HFF-Myc (cell line): ENCODE results near the gene MT1H.
"Not testable (repeated sequence)": the region's sequence is repeated elsewhere in the genome, so short reads cannot be mapped to it uniquely, and the experiment has no call there.

Experiments
- DNase-seq: peaks from one replicate; pipeline ENCODE4 v3.0.0-alpha.2; 2011; ENCODE audit warnings: low read depth; ENCODE audit errors: extremely low read depth
- H3K4me3 ChIP-seq: replicated peaks from 2 replicates; pipeline ENCODE4 v1.5.1; 2011; ENCODE audit warnings: low read depth, mild to moderate bottlenecking, control low read depth, low read length
- CTCF ChIP-seq: IDR thresholded peaks from 2 replicates; pipeline ENCODE4 v1.5.1; 2012; ENCODE audit warnings: mild to moderate bottlenecking, low read depth, low read length, control low read depth; ENCODE audit errors: missing control alignments

The MT1H gene

GRCh38 chr16:56716761-56717160, 47.1 kb downstream of the MT1H start:
- no peak for TF ChIP-seq CTCF
- DNase-seq, result no peak
- H3K4me3 ChIP-seq, result no peak overlapping the region

- DNase-seq, H3K4me3 ChIP-seq: not testable (repeated sequence)
These were observed 47.9 kb downstream of the MT1H start for GRCh38 chr16:56717532-56717931.
